G401.6 (cell line): ENCODE results near the gene TTC34.

Experiments used
- FAIRE-seq: peaks from 2 replicates; lab custom pipeline; 2012; peaks lifted over from hg19 to GRCh38; lab: Jason Lieb, UNC

The TTC34 gene

GRCh38 chr1:2602311-2602835 lies 199.1 kb downstream of the TTC34 start:
- no peak for FAIRE-seq

- FAIRE-seq, result no peak
Observed at GRCh38 chr1:2601721-2602303, 199.7 kb downstream of the TTC34 start.

GRCh38 chr1:2598329-2598931 lies 203.1 kb downstream of the TTC34 start:
- FAIRE-seq, result no peak

- FAIRE-seq, result no peak
Observed at GRCh38 chr1:2597441-2598328, 203.8 kb downstream of the TTC34 start.

- no peak for FAIRE-seq
Observed at GRCh38 chr1:2596530-2597333, 204.8 kb downstream of the TTC34 start.

GRCh38 chr1:2595812-2596529 lies 205.5 kb downstream of the TTC34 start:
- FAIRE-seq, result no peak

- FAIRE-seq, result no peak
Observed at GRCh38 chr1:2595261-2595811, 206.2 kb downstream of the TTC34 start.

- FAIRE-seq, result no peak
Observed at GRCh38 chr1:2594641-2595131, 206.8 kb downstream of the TTC34 start.

- FAIRE-seq, result no peak
Observed at GRCh38 chr1:2594001-2594640, 207.4 kb downstream of the TTC34 start.

- FAIRE-seq, result no peak
Observed at GRCh38 chr1:2593251-2593878, 208.1 kb downstream of the TTC34 start.

- no peak for FAIRE-seq
Observed at GRCh38 chr1:2592672-2593071, 208.8 kb downstream of the TTC34 start.

- no peak for FAIRE-seq
Observed at GRCh38 chr1:2591581-2592261, 209.8 kb downstream of the TTC34 start.

- no peak for FAIRE-seq
Observed at GRCh38 chr1:2591233-2591580, 210.3 kb downstream of the TTC34 start.

- no peak for FAIRE-seq
Observed at GRCh38 chr1:2590233-2591141, 211.0 kb downstream of the TTC34 start.

- no peak for FAIRE-seq
Observed at GRCh38 chr1:2589431-2590232, 211.9 kb downstream of the TTC34 start.

GRCh38 chr1:2588661-2589430 lies 212.6 kb downstream of the TTC34 start:
- FAIRE-seq, result no peak
